ENCODE results near the gene SLC7A5. TPM values are rescaled to one million over a fixed set of nuclear protein-coding genes. Genes with fewer than 3 reads are reported as not detected.

SLC7A5 gene
- total RNA-seq, 4 donors from 2014 or later: 3.3 to 17.7 (median 4.3) TPM

GRCh38 chr16:87846705-87847466, 22.4 kb downstream of the SLC7A5 start:
- intact Hi-C loops (cut with DNase I): no loop called here
- Histone ChIP-seq H3K27ac (replicated peaks in 1 of 4) (no peak overlapping the region), H3K9me3 (no peaks in the 10 kb centered on the region), H3K4me1 (peaks cover 6 to 21% (median 12%) of the 10 kb centered on the region in 4 donors), H3K4me3 (no peak overlapping the region), H3K36me3 (peaks cover 0 to 31% (median 11%) of the 10 kb centered on the region in 4 donors), H3K27me3 (no peaks in the 10 kb centered on the region)
- no peak for DNase-seq (ENCODE audit: extremely low spot score)
- WGBS: 93% methylated on average over 20 of the region's 25 CpGs
- no peak for TF ChIP-seq POLR2A (IDR thresholded peaks at IDR 0.05; ENCODE audit: low read depth)
- TF ChIP-seq POLR2AphosphoS5 (IDR thresholded peaks at IDR 0.05): no peak
- TF ChIP-seq CTCF (IDR thresholded peaks at IDR 0.05): no peak
- TF ChIP-seq EP300 (IDR thresholded peaks at IDR 0.05): no peak

GRCh38 chr16:87845807-87846619, 23.3 kb downstream of the SLC7A5 start:
- intact Hi-C loops (cut with DNase I): no loop called here
- WGBS: 82% methylated on average over 24 of the region's 31 CpGs
- H3K9me3 ChIP-seq: no peaks in the 10 kb centered on the region
- no peaks in the 10 kb centered on the region for H3K27me3 ChIP-seq
- H3K27ac ChIP-seq (replicated peaks in 1 of 4): no peak overlapping the region
- no peak for DNase-seq (ENCODE audit: extremely low spot score)
- no peak overlapping the region for H3K4me3 ChIP-seq
- TF ChIP-seq CTCF (IDR thresholded peaks at IDR 0.05): no peak
- no peak for TF ChIP-seq POLR2A (IDR thresholded peaks at IDR 0.05; ENCODE audit: low read depth)
- TF ChIP-seq EP300 (IDR thresholded peaks at IDR 0.05): no peak
- no peak for TF ChIP-seq POLR2AphosphoS5 (IDR thresholded peaks at IDR 0.05)
- peaks cover 6 to 21% (median 12%) of the 10 kb centered on the region in 4 donors for H3K4me1 ChIP-seq
- peaks cover 0 to 29% (median 5%) of the 10 kb centered on the region in 4 donors for H3K36me3 ChIP-seq

GRCh38 chr16:87845213-87845612, 24.1 kb downstream of the SLC7A5 start:
- TF ChIP-seq POLR2A (IDR thresholded peaks at IDR 0.05; ENCODE audit: low read depth): no peak
- TF ChIP-seq CTCF (IDR thresholded peaks at IDR 0.05): no peak
- no peak for TF ChIP-seq POLR2AphosphoS5 (IDR thresholded peaks at IDR 0.05)
- no peak for TF ChIP-seq EP300 (IDR thresholded peaks at IDR 0.05)
- Histone ChIP-seq H3K4me1 (peaks cover 3 to 16% (median 8%) of the 10 kb centered on the region in 4 donors), H3K9me3 (no peaks in the 10 kb centered on the region), H3K4me3 (no peak overlapping the region), H3K27ac (replicated peaks in 1 of 4) (no peak overlapping the region), H3K36me3 (peaks cover 0 to 31% (median 4%) of the 10 kb centered on the region in 4 donors), H3K27me3 (no peaks in the 10 kb centered on the region)
- no peak for DNase-seq (ENCODE audit: extremely low spot score)
- 94% methylated on average over 6 of the region's 13 CpGs for WGBS
- intact Hi-C loops (cut with DNase I): no loop called here

GRCh38 chr16:87844809-87845208, 24.5 kb downstream of the SLC7A5 start:
- DNase-seq (ENCODE audit: extremely low spot score): no peak
- intact Hi-C loops (cut with DNase I): no loop called here

More at GRCh38 chr16:87844809-87845208, 24.5 kb downstream of the SLC7A5 start:
- Histone ChIP-seq H3K4me3 (no peak overlapping the region), H3K9me3 (no peaks in the 10 kb centered on the region), H3K27ac (replicated peaks in 1 of 4) (no peak overlapping the region), H3K36me3 (peaks cover 0 to 32% (median 6%) of the 10 kb centered on the region in 4 donors), H3K27me3 (no peaks in the 10 kb centered on the region), H3K4me1 (peaks cover 0 to 12% (median 4%) of the 10 kb centered on the region in 4 donors)
- WGBS: 96% methylated on average over 9 of the region's 13 CpGs
- no peak for TF ChIP-seq POLR2AphosphoS5 (IDR thresholded peaks at IDR 0.05)
- TF ChIP-seq POLR2A (IDR thresholded peaks at IDR 0.05; ENCODE audit: low read depth): no peak
- TF ChIP-seq EP300 (IDR thresholded peaks at IDR 0.05): no peak
- no peak for TF ChIP-seq CTCF (IDR thresholded peaks at IDR 0.05)

Measured in esophagus muscularis mucosa (tissue), 4 donors.